ENCODE measurements around the gene FN1. TPM values are rescaled to one million over a fixed set of nuclear protein-coding genes. Genes with fewer than 3 reads are reported as not detected.

The FN1 gene
- total RNA-seq, 2 experiments from 2014 or later: 0.44 to 0.60 TPM

DNA sequence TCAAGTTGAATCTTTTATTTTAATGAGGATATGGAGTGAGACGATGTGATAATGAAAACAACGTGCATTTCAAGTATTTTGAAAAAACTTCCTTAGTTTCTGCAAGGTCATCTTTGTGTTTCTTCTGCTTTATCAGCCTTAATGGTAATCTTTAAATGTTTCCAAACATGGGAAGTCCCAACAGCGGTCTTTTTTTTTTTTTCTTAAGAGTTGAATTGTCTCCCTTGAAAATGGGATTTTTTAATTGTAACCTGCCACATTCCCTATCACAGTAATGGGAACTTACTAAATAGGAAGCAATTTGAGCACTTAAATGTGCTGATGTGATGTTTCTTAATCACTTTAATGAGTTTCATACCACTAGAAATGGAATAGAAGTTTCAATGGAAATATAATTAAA is 78.2 kb downstream of the FN1 start:
- Mint-ChIP-seq H3K4me1 (no peaks in the 10 kb centered on the region), H3K27me3 (no peaks in the 10 kb centered on the region), H3K9me3 (no peaks in the 10 kb centered on the region), H3K4me3 (no peak overlapping the region), H3K27ac (no peak overlapping the region), H3K36me3 (ENCODE audit: low read depth) (peaks cover 19% of the 10 kb centered on the region)
- ChIA-PET CTCF (no interaction called here), POLR2A (no interaction called here)
- no peak for DNase-seq

DNA sequence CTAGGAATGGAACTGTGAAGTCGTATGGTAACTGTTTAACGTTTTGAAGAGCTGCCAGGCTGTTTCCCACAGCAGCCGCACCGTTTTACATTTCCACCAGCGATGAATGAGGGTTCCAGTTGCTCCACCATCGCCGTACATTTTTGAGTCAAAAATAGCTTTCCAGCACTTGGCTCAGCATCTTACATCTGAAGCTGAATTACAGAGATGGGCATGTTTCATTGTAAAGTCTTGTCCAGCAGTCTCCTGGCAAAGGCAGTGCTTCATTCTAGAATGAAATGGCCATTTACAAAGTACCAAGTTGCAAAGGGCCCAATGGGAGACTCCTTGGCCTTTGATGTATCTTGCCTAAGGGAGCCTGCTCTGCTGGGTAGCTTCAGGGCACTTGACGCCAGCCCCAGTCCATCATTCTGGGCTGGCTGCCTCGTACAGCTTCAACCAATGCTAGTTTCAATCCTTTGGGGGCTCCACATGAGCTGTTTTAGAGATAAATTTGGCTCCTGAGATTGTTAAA is 78.9 kb downstream of the FN1 start:
- H3K27me3 Mint-ChIP-seq: no peaks in the 10 kb centered on the region
- ChIA-PET POLR2A (no interaction called here), CTCF (interaction anchor here (0.7 kb wide), 1 partner anchor 26 kb away, joined by 3 read pairs; no protein-coding TSS in a partner anchor)
- peaks cover 15% of the 10 kb centered on the region for H3K36me3 Mint-ChIP-seq (ENCODE audit: low read depth)
- no peak overlapping the region for H3K4me3 Mint-ChIP-seq
- H3K27ac Mint-ChIP-seq: no peak overlapping the region
- no peak for DNase-seq
- no peaks in the 10 kb centered on the region for H3K9me3 Mint-ChIP-seq
- H3K4me1 Mint-ChIP-seq: no peaks in the 10 kb centered on the region

DNA sequence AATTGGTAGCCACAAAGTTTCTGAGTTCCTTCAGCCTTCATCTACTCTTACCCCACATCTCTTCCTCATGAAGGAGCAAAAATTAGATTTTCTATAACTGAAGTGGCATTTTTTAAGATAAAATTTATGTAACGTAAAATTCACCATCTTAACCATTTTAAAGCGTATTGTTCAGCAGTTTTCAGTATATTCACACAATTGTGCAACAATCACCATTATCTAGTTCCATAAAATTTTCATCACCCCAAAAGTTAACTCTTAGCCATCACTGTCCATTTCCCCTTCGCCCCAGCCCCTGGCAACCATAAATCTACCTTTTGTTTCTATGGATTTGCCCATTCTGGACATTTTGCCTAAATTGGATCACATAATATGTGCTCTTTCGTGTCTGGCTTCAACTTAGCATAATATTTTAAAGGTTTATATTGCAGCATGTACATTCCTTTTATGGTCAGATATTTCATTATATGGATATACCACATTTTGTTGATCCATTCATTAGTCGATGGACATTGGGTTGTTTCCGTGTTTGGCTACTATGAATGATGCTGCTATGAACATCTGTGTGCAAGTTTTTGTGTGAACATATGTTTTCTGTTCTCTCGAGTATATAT is 79.4 kb downstream of the FN1 start:
- no peak for DNase-seq
- peaks cover 19% of the 10 kb centered on the region for H3K36me3 Mint-ChIP-seq (ENCODE audit: low read depth)
- no peaks in the 10 kb centered on the region for H3K4me1 Mint-ChIP-seq
- CTCF ChIA-PET: interaction anchor here (0.7 kb wide), 1 partner anchor 25 kb away, joined by 3 read pairs; no protein-coding TSS in a partner anchor
- H3K27ac Mint-ChIP-seq: no peak overlapping the region
- no peaks in the 10 kb centered on the region for H3K9me3 Mint-ChIP-seq
- POLR2A ChIA-PET: no interaction called here
- no peak overlapping the region for H3K4me3 Mint-ChIP-seq
- H3K27me3 Mint-ChIP-seq: no peaks in the 10 kb centered on the region

DNA sequence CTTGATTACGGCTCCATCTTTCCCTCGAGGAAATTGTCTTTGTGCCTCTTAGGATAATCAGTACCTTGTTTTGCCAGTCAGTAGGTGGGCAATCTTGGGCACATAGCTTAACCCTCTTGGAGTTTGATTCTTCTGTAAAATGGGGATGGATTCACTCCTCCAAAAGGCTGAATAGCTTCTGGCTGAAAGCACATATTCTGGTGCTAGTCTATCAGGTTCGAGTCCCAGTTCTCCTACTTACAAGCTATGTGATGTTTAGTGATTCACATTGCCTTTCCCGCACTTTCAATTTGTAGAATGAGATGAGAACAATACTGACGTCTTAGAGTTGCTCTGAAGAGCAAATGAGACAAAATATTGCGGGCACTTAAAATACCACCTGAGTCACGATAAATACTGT is 80.1 kb downstream of the FN1 start:
- Mint-ChIP-seq H3K4me3 (no peak overlapping the region), H3K9me3 (no peaks in the 10 kb centered on the region), H3K27ac (no peak overlapping the region), H3K27me3 (no peaks in the 10 kb centered on the region), H3K4me1 (no peaks in the 10 kb centered on the region), H3K36me3 (ENCODE audit: low read depth) (peaks cover 19% of the 10 kb centered on the region)
- CTCF ChIA-PET: no interaction called here
- DNase-seq: no peak
- POLR2A ChIA-PET: no interaction called here

DNA sequence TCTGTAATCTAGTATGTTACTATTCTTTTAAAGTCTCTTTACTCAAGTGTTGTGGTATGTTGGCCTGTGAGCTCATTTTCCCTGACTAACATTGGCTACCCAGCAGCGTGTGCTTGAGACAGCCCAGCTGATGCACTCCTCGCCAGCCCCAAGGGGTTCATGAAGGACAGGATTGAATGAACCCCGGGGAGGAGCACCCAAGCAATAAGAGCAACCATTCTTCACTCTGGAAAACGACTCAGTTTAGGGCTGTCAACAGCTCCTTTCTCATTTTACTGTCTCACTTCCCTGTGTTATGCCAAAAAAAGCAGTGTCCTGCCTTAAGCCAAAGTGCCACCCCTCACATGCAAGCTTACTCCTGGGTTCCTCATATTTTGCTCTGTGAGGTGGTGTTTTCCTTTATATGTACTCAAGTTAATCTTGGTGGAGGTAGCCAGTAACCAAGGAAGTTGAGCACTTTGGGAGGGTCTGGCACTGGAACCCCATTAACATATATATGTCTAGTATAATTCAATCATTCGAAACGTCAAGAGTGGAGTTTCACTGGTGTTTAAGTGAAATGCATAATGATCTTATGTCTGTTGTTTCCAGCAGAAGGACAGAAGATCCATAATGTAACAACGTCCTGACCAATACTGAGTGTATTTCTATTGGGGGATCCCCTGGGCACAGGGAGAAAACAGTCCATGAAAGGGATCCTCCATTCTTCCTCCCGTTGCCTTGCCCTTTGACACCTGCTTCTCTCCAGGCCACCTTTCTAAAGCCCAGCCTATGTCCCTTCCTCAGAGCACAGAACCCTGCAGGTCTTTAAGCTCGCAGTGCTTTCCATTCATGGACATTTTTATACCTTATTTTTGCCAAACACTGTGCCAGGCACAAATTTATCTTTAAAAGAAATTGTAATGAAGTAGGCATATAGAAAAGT is 80.8 kb downstream of the FN1 start:
- no peaks in the 10 kb centered on the region for H3K4me1 Mint-ChIP-seq
- ChIA-PET CTCF (no interaction called here), POLR2A (no interaction called here)
- H3K4me3 Mint-ChIP-seq: no peak overlapping the region
- H3K36me3 Mint-ChIP-seq (ENCODE audit: low read depth): peaks cover 26% of the 10 kb centered on the region
- no peaks in the 10 kb centered on the region for H3K27me3 Mint-ChIP-seq
- H3K9me3 Mint-ChIP-seq: no peaks in the 10 kb centered on the region
- DNase-seq: no peak
- peak overlapping the region; percentile 60 for H3K27ac Mint-ChIP-seq

DNA sequence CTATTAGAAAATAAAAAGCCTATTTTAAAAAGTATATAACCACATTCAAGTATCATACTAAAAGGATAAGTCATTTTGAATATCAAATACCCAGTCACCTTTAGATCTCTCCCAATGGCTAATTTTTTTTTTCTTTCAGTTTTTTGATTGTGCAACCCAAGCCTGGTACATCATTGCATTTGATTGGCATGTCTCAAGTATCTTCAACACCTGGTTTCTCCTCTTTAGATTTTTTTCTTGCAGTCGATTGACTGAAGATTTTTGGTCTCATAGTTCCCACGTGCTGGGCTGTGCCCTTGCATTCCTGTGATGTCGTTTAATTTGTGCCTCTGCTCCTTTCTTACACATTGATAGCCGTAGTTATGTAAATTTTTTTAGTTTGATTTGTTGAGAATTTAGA is 83.3 kb downstream of the FN1 start:
- peaks cover 43% of the 10 kb centered on the region for H3K36me3 Mint-ChIP-seq (ENCODE audit: low read depth)
- POLR2A ChIA-PET: no interaction called here
- H3K27ac Mint-ChIP-seq: no peak overlapping the region
- H3K9me3 Mint-ChIP-seq: no peaks in the 10 kb centered on the region
- no peak overlapping the region for H3K4me3 Mint-ChIP-seq
- CTCF ChIA-PET: no interaction called here
- no peaks in the 10 kb centered on the region for H3K27me3 Mint-ChIP-seq
- H3K4me1 Mint-ChIP-seq: no peaks in the 10 kb centered on the region
- DNase-seq: no peak

DNA sequence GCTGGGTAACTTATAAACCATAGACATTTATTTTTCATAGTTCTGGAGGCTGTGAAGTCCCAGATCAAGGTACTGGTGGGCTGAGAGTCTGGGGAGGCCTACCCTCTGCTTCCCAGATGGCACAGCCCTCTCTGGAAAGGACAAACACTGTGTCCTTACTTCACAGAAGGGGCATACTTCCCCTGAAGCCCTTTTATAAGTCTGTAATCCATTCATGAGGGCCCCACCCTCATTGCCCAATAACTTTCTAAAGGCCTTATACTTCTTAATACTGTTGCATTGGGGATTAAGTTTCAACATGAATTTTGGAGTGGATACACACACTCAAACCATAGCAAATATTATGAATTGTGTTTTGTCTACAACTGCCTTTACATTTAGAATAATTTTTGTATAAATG is 88.0 kb downstream of the FN1 start:
- Mint-ChIP-seq H3K36me3 (ENCODE audit: low read depth) (peaks cover 66% of the 10 kb centered on the region), H3K27ac (no peak overlapping the region), H3K9me3 (no peaks in the 10 kb centered on the region), H3K4me1 (no peaks in the 10 kb centered on the region), H3K27me3 (no peaks in the 10 kb centered on the region), H3K4me3 (no peak overlapping the region)
- ChIA-PET POLR2A (no interaction called here), CTCF (no interaction called here)
- no peak for DNase-seq

DNA sequence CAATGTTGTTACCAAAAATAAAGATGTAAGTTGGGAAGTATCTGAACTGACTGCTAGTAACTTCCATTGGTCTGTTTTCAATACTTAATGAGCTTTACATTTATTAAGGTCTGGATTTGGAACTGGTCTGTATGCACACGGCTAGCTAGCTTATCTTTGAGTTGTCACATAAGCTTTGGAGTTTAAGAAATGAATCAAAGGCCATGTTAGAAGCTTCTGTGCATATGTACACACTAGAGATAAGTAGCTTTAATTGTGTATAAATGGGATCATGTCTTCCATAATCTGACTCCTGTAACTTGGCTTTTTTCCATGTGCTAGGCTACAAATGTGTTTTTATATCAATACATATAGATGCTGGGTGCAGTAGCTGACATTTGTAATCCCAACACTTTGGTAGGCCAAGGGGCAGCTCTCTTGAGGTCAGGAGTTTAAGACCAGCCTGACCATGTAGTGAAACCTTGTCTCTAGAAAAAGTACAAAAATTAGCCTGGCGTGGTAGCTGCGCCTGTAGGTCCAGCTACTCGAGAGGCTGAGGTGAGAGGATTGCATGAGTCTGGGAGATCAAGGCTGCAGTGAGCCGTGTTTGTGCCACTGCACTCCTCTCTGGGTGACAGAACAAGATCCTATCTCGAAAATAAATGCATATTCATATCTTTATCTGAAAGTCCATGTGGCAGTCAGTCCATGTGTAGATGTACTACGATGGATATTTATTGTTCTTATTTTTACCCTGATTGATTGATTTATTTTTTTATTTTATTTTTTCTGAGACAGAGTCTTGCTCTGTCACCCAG is 96.8 kb downstream of the FN1 start:
- Mint-ChIP-seq H3K4me3 (no peak overlapping the region), H3K4me1 (no peaks in the 10 kb centered on the region), H3K9me3 (no peaks in the 10 kb centered on the region), H3K27me3 (no peaks in the 10 kb centered on the region), H3K36me3 (ENCODE audit: low read depth) (peaks cover 65% of the 10 kb centered on the region), H3K27ac (no peak overlapping the region)
- ChIA-PET CTCF (interaction anchor here (1.5 kb wide), 1 partner anchor 14 kb away, joined by 5 read pairs; no protein-coding TSS in a partner anchor), POLR2A (no interaction called here)
- DNase-seq: no peak

DNA sequence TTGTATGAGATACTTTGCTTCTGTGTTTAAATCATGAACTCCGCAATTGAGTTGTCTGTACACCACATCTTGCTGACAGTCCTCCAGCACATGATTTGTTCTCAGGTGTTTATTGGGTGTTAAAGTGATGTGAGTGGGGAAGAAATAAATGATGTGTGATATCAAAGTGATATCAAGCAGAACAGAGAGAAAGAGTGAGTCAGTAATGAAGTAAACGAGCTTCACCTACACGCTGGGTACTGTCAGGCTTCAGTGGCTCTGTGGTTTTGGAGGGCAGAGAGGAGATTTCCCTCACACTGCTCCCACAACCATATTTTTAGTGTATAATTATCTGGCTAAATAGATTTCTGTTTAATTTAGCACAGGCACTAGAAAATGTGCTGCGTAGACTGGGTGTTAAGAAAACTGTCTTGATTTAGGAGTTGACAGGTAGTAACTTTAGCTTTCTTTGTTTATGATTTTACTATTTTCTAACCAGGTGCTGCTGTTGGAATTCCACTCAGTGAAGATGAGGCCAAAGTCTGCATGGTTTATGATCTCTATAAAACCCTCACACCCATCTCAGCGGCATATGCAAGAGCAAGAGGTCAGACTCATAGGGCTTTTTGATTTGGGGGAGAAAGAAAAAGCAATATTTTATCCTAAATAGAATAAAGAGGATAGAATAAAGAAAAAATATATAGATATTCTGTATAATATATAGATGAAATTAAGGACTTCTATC is 102.8 kb downstream of the FN1 start:
- peaks cover 8% of the 10 kb centered on the region for H3K4me1 Mint-ChIP-seq
- no peaks in the 10 kb centered on the region for H3K9me3 Mint-ChIP-seq
- no peak overlapping the region for H3K4me3 Mint-ChIP-seq
- H3K27me3 Mint-ChIP-seq: no peaks in the 10 kb centered on the region
- no peak for DNase-seq
- no peak overlapping the region for H3K27ac Mint-ChIP-seq
- peaks cover 58% of the 10 kb centered on the region for H3K36me3 Mint-ChIP-seq (ENCODE audit: low read depth)
- ChIA-PET POLR2A (no interaction called here), CTCF (no interaction called here)

DNA sequence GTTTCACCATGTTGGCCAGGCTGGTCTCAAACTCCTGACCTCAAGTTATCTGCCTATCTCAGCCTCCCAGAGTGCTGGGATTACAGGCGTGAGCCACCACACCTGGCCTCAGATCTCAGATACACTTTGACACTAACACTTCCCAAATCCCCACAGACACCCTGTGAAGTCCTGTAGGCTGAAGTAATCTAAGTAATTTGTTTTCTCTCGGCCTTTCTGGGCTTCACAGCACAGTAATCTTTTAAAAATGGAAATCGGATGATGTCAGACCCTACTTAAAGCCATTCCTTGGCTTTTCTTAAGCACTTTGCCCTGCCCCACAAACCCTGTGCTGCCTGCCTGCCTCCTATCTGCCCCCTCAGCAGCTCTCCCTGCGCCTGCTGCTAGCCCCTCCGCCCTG is 107.8 kb downstream of the FN1 start:
- peaks cover 64% of the 10 kb centered on the region for H3K36me3 Mint-ChIP-seq (ENCODE audit: low read depth)
- no peak overlapping the region for H3K4me3 Mint-ChIP-seq
- DNase-seq: no peak
- POLR2A ChIA-PET: no interaction called here
- H3K9me3 Mint-ChIP-seq: no peaks in the 10 kb centered on the region
- peaks cover 20% of the 10 kb centered on the region for H3K4me1 Mint-ChIP-seq
- CTCF ChIA-PET: no interaction called here
- H3K27ac Mint-ChIP-seq: peak overlapping the region; percentile 76
- no peaks in the 10 kb centered on the region for H3K27me3 Mint-ChIP-seq

DNA sequence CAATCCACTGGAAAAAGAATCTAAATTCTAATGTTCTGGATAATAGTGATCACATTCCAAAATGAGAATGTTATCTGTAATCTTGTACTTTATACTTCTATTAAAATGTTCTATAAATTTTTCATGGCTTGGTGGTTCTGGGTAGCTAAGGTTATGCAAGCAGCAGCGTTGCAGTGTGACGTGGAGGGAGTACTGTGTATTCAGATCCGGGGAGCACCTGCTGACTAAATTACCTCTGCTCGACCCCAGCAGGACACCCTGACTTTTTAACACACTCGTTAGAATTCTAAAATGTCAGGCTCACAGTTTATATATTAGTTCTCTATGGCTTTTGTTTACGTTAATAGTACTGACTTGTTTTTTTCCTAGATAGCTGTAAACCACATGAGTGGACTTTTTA is 111.1 kb downstream of the FN1 start:
- POLR2A ChIA-PET: no interaction called here
- DNase-seq: no peak

DNA sequence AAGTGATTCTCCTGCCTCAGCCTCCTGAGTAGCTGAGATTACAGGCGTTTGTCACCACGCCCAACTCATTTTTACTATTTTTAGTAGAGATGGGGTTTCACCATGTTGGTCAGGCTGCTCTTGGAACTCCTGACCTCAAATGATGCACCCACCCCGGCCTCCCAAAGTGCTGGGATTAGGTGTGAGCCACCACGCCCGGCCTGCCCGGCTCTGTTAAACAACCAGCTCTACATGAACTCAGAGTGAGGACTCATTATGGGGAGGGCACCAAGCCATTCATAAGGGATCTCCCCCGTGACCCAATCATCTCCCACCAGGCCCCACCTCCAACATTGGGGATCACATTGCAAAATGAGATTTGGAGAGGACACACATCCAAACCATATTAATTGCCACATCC is 115.2 kb downstream of the FN1 start:
- Mint-ChIP-seq H3K27ac (no peak overlapping the region), H3K9me3 (no peaks in the 10 kb centered on the region), H3K4me1 (peaks cover 32% of the 10 kb centered on the region), H3K4me3 (no peak overlapping the region), H3K27me3 (no peaks in the 10 kb centered on the region), H3K36me3 (ENCODE audit: low read depth) (peaks cover 55% of the 10 kb centered on the region)
- POLR2A ChIA-PET: no interaction called here
- CTCF ChIA-PET: no interaction called here
- DNase-seq: no peak

More for the DNA sequence above, 111.1 kb downstream of the FN1 start:
- Mint-ChIP-seq H3K27me3 (no peaks in the 10 kb centered on the region), H3K27ac (no peak overlapping the region), H3K9me3 (no peaks in the 10 kb centered on the region), H3K4me1 (peaks cover 22% of the 10 kb centered on the region), H3K4me3 (no peak overlapping the region), H3K36me3 (ENCODE audit: low read depth) (peaks cover 64% of the 10 kb centered on the region)
- CTCF ChIA-PET: interaction anchor here (1.4 to 1.5 kb wide), 2 partner anchors 9 to 14 kb away, joined by 3 to 5 read pairs; no protein-coding TSS in a partner anchor
